Neural crest cell (in vitro differentiated cells): ENCODE measurements around the gene ZCCHC24. TPM values are rescaled to one million over a fixed set of nuclear protein-coding genes. Genes with fewer than 3 reads are reported as not detected.

Experiments used
- DNase-seq: peaks from one replicate; pipeline ENCODE4 v3.0.0; 2021; ENCODE audit warnings: low read depth, mixed read lengths, low spot score
- H3K27ac Mint-ChIP-seq: one replicate; pipeline ENCODE4 v1.8.0; 2021; ENCODE audit warnings: mild to moderate bottlenecking, mixed read lengths; ENCODE audit not compliant: unreplicated experiment
- H3K27me3 Mint-ChIP-seq: 2 replicates; pipeline ENCODE4 v1.8.0; 2021; ENCODE audit warnings: low read depth, mild to moderate bottlenecking, mixed read lengths
- H3K36me3 Mint-ChIP-seq: 2 replicates; pipeline ENCODE4 v1.8.0; 2021; ENCODE audit warnings: low read depth, mild to moderate bottlenecking, mixed read lengths
- H3K4me1 Mint-ChIP-seq: 2 replicates; pipeline ENCODE4 v1.8.0; 2021; ENCODE audit warnings: mixed read lengths
- H3K4me3 Mint-ChIP-seq: one replicate; pipeline ENCODE4 v1.8.0; 2021; ENCODE audit warnings: mild to moderate bottlenecking, mixed read lengths
- H3K9me3 Mint-ChIP-seq: 2 replicates; pipeline ENCODE4 v1.8.0; 2021; ENCODE audit warnings: mixed read lengths
- CTCF ChIP-seq: fragments of 200-600 bp; sonication (generic); conservative IDR thresholded peaks from 2 replicates; pipeline ENCODE4 v1.5.0; 2021; ENCODE audit warnings: antibody characterized with exemption, mild to moderate bottlenecking
- long read RNA-seq: library from polyadenylated mRNA; unstranded; transcript quantifications from one replicate; pipeline ENCODE4 v2.0.0, GENCODE V29; 2020
- total RNA-seq: library from RNA; stranded (reverse); gene quantifications from 2 replicates; pipeline ENCODE4 v1.2.1, GENCODE V29; 2021

Gene ZCCHC24
- total RNA-seq, result 24.3 and 26.5 TPM in 2 replicates
- long read RNA-seq, partial matches to known transcripts, result 0 of 4 reads
- long read RNA-seq, other reads (novel, unspliced or antisense), result 4 of 4 reads

GRCh38 chr10:79445161-79445976, at the start of gene ZCCHC24:
Gene ZCCHC24, minus strand, starts transcription at chr10:79445624. Its CDS starts 184 bp downstream, at chr10:79445440.
- TF ChIP-seq CTCF, result no peak
- H3K27ac Mint-ChIP-seq, result peak within 1 kb of the TSS; percentile 94

GRCh38 chr10:79493806-79494205, 48.4 kb upstream of the ZCCHC24 start:
- no peaks in the 10 kb centered on the region for H3K9me3 Mint-ChIP-seq
- H3K36me3 Mint-ChIP-seq, result no peaks in the 10 kb centered on the region
- H3K4me3 Mint-ChIP-seq, result no peak overlapping the region
- peaks cover 2% of the 10 kb centered on the region for H3K27me3 Mint-ChIP-seq
- DNase-seq, result no peak
- no peak overlapping the region for H3K27ac Mint-ChIP-seq
- H3K4me1 Mint-ChIP-seq, result no peaks in the 10 kb centered on the region
- TF ChIP-seq CTCF, result no peak

More at GRCh38 chr10:79445161-79445976, at the start of gene ZCCHC24:
- Mint-ChIP-seq H3K4me3 (peak within 1 kb of the TSS; percentile 96), H3K36me3 (no peaks in the 10 kb centered on the region), H3K4me1 (peaks cover 49% of the 10 kb centered on the region), H3K9me3 (no peaks in the 10 kb centered on the region), H3K27me3 (peaks cover 19% of the 10 kb centered on the region)
- peak; percentile 92 for DNase-seq

- H3K27ac Mint-ChIP-seq, result no peak overlapping the region
- no peaks in the 10 kb centered on the region for H3K36me3 Mint-ChIP-seq
- H3K4me3 Mint-ChIP-seq, result no peak overlapping the region
- H3K27me3 Mint-ChIP-seq, result no peaks in the 10 kb centered on the region
- no peak for DNase-seq
- no peaks in the 10 kb centered on the region for H3K9me3 Mint-ChIP-seq
- TF ChIP-seq CTCF, result no peak
- peaks cover 3% of the 10 kb centered on the region for H3K4me1 Mint-ChIP-seq
Measured at GRCh38 chr10:79492839-79493238, 47.4 kb upstream of the ZCCHC24 start.

- H3K27ac Mint-ChIP-seq, result no peak overlapping the region
- H3K27me3 Mint-ChIP-seq, result no peaks in the 10 kb centered on the region
- peaks cover 4% of the 10 kb centered on the region for H3K4me1 Mint-ChIP-seq
- H3K4me3 Mint-ChIP-seq, result no peak overlapping the region
- TF ChIP-seq CTCF, result no peak
- H3K9me3 Mint-ChIP-seq, result no peaks in the 10 kb centered on the region
- DNase-seq, result no peak
- H3K36me3 Mint-ChIP-seq, result no peaks in the 10 kb centered on the region
Measured at GRCh38 chr10:79492256-79492655, 46.8 kb upstream of the ZCCHC24 start.

- H3K27me3 Mint-ChIP-seq, result no peaks in the 10 kb centered on the region
- DNase-seq, result no peak
- H3K9me3 Mint-ChIP-seq, result no peaks in the 10 kb centered on the region
- H3K4me1 Mint-ChIP-seq, result peaks cover 8% of the 10 kb centered on the region
- H3K4me3 Mint-ChIP-seq, result no peak overlapping the region
- no peak for TF ChIP-seq CTCF
- no peak overlapping the region for H3K27ac Mint-ChIP-seq
- H3K36me3 Mint-ChIP-seq, result no peaks in the 10 kb centered on the region
Measured at GRCh38 chr10:79491143-79491835, 45.9 kb upstream of the ZCCHC24 start.
